Neural progenitor cell (in vitro differentiated cells): ENCODE results near the gene FH.

Experiments used
- EZH2 ChIP-seq: fragments of 200-600 bp; sonication (generic); IDR thresholded peaks from 2 replicates; pipeline ENCODE4 v1.6.1; 2017; ENCODE audit warnings: antibody characterized with exemption, mild to moderate bottlenecking, moderate library complexity
- TF ChIP-seq, protein P1 (sequence below): fragments of 200-600 bp; sonication (generic); IDR thresholded peaks from 2 replicates; pipeline ENCODE4 v1.5.1; 2017; ENCODE audit warnings: antibody characterized with exemption, mild to moderate bottlenecking

DNA sequence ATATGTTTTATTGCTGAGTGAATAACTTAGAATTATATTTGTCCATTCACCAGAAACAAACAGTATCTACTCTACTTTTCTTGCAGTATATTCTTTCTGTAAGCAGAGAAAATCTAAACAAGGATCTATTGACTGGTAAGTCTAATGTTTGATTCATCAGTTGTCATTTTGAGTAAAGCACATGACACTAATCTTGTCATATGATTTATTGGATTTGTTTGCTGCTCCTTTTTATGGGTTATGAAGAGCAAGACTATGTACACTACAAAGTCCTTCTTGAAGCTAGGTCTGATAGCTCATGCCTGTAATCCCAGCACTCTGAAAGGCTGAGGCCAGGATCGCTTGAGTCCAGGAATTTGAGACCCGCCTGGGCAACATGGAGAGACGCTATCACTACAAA is 36.0 kb upstream of the FH start:
- TF ChIP-seq, protein P1, sequence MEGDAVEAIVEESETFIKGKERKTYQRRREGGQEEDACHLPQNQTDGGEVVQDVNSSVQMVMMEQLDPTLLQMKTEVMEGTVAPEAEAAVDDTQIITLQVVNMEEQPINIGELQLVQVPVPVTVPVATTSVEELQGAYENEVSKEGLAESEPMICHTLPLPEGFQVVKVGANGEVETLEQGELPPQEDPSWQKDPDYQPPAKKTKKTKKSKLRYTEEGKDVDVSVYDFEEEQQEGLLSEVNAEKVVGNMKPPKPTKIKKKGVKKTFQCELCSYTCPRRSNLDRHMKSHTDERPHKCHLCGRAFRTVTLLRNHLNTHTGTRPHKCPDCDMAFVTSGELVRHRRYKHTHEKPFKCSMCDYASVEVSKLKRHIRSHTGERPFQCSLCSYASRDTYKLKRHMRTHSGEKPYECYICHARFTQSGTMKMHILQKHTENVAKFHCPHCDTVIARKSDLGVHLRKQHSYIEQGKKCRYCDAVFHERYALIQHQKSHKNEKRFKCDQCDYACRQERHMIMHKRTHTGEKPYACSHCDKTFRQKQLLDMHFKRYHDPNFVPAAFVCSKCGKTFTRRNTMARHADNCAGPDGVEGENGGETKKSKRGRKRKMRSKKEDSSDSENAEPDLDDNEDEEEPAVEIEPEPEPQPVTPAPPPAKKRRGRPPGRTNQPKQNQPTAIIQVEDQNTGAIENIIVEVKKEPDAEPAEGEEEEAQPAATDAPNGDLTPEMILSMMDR = no peak
- TF ChIP-seq EZH2 = no peak
